RWPE1 (cell line): ENCODE results near the gene SEPHS1.

Experiments used
- CTCF ChIA-PET: fragments of 350-600 bp; sonication (Branson Sonifier 250); formaldehyde crosslinking; extraction: SDS; loops from one replicate; lab custom pipeline; 2021; lab: Yijun Ruan, JAX
- POLR2A ChIA-PET: fragments of 400-600 bp; formaldehyde crosslinking; extraction: SDS; loops from one replicate; lab custom pipeline; 2020; ENCODE audit warnings: antibody characterized with exemption; ENCODE audit not compliant: low non-redundant PET; lab: Yijun Ruan, JAX
- DNase-seq: peaks from one replicate; pipeline ENCODE4 v3.0.0; 2012; ENCODE audit warnings: low spot score
- H3K27ac ChIP-seq: fragments of 450-650 bp; 2 replicates; pipeline ENCODE4 v1.5.1; 2017
- CTCF ChIP-seq: fragments of 450-650 bp; conservative IDR thresholded peaks from 2 replicates; pipeline ENCODE4 v1.5.1; 2017; ENCODE audit warnings: low read depth, mild to moderate bottlenecking

The SEPHS1 gene

DNA sequence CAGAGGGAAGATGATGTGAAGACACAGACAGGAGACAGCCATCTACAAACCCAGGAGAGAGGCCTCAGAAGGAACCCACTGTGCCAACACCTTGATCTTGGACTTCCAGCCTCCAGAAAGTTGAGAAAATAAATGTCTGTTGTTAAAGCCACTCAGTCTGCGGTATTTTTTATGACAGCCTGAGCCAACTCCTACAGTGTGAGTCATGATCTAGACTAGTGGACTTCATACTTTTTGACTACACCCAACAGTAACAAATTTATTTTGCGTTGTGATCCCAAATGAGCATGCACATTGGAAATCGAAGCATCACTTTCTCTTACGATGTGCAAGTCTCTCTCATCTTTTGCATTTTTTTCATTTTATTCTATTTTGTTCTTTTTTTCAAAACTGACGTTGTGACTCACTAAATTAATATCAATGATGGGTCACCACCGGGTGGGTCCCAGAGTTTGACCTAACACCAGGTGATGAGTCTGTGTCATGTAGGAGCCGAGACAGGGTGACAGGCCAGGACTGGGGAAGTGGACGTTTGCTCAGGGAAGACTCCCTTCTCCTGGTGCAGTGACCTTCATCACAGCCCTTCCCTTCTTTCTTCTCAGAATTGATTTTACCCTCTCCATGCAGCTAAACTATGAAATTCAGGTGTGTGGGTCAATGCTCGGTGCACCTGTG, 77.1 kb downstream of the SEPHS1 start:
- ChIA-PET POLR2A (no interaction called here), CTCF (no interaction called here)
- no peak for TF ChIP-seq CTCF
- no peak for DNase-seq
- no peak overlapping the region for H3K27ac ChIP-seq

- CTCF ChIA-PET = no interaction called here
- no peak for DNase-seq
- no peak for TF ChIP-seq CTCF
- no peak overlapping the region for H3K27ac ChIP-seq
- POLR2A ChIA-PET = no interaction called here
Measured at GRCh38 chr10:13268841-13269240, 79.3 kb downstream of the SEPHS1 start.

DNA sequence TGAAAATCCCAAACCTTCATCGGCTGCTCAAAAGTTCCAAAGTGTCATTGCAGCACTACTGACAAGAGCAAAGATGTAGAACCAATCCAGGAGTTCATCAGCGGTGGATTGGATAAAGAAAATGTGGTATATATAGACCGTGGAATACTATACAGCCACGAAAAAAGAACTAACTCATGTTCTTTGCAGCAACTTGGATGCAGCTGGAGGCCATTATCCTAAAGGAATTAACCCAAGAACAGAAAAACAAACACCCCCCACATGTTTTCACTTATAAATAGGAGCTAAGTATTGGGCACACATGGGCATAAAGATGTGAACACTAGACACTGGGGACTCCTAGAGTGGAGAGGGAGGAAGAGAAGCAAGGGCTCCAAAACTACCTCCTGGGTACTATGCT, 79.8 kb downstream of the SEPHS1 start:
- no peak for TF ChIP-seq CTCF
- H3K27ac ChIP-seq = no peak overlapping the region
- ChIA-PET POLR2A (no interaction called here), CTCF (no interaction called here)
- no peak for DNase-seq
